Activated gamma-delta T cell (primary cell): Measurements from ENCODE around the gene CCDC27.

Experiments used
- DNase-seq: peaks from one replicate; lab custom pipeline; 2025; lab: John Stamatoyannopoulos, UW

Gene CCDC27

DNA sequence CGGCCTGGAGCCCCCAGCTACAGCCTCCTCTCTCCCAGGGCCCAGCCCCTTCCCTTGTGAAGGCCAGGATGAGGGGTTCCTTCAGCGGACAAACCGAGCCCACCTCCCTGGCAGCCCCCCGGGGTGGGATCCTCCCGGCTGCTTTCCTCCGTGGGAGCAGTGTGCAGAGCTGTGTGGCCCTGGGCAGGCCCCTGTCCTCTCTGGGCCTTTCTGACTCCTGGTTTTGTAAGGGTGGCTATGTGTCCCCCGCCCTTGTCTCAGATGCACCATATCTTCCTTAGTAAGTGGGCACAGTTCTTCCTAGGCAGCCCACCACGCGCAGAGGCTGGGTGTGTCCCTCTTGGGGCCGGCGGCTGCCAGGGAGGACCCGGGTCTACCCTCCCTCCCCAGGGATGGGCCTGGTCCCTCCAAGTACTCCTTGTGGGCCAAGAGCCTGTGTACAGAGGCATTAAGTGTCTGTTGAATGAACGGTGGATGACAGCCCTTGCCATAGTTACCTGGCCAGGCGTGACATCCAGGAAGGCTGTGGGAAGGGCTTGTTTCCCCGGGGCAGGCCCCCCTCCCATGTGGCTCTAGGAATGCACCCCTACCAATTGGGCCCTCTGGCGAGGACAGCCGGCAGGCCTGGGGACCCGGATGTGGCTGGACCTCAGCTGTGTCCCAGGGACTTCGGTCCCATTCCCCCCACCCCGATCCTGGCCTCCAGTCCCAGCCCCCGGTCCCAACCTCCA, 24.1 kb downstream of the CCDC27 start:
- DNase-seq, result no peak

DNA sequence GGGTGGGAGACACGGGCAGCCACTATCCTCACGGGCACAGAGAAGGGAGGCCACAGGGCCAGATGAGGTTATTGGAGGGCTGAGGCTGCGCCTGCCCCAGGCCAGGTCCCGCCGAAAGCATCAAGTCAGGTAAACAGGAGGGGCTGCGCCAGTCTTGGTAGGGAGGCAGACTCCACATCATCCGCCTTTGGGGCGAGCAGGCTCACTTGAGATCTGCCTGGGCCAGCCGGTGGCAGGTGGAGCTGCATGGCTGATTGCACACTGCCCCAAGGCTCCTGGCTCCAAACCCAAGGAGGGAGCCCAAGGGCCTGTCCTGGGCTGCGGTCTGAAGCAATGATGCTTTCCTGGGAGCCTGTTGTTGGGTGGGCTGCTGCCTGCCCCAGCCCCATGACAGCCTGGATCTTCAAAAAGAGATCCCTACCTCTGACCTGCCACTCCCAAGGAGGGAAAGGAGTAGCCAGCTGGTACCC, 24.9 kb downstream of the CCDC27 start:
- no peak for DNase-seq

DNA sequence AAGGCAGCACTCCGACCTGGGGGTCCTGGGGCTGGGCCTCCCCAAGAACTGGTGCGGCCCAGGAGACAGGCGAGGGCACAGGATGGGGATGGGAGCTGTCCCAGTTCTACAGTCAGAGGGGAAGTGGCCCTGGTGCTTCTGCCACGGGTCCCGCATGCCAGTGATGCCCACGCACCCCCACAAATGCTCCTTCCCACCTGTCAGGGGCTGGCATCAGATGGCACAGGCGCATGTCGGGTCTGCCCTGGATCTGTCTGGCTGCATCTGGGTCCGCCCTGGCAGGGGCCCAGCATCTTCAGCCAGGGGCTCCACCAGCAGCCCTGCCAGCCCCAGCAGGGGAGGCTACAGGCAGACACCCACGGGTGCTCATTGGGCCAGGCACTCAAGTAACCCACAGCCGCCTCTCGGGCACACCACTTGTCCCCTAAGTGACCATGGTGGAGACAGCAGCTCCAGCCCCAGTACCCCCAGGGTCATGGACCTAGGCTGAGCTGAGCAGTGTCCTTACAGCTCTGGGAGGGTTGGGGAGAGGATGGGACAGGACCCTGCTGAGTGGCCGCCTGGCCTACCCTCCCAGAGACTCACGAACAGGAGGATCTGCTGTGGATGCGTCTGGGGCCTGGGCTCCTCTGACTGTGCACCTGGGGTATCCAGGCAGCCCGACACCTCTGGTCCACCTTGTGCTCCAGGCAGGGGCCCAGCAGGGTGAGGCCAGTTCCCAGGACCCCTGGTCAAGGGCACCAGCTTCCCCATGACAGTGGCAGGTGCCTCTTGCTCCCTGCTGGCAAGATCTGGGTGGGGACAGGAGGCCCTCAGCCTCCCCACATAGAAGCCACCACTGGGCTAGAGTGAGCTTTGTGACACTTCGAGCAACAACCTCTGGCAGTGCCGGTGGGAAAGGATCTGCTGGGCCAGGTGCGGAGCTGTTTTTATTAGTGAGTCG, 25.7 kb downstream of the CCDC27 start:
- no peak for DNase-seq

- DNase-seq, result no peak
These were observed 26.5 kb downstream of the CCDC27 start for GRCh38 chr1:3778590-3779264.

- no peak for DNase-seq
These were observed 27.1 kb downstream of the CCDC27 start for GRCh38 chr1:3779265-3779911.

DNA sequence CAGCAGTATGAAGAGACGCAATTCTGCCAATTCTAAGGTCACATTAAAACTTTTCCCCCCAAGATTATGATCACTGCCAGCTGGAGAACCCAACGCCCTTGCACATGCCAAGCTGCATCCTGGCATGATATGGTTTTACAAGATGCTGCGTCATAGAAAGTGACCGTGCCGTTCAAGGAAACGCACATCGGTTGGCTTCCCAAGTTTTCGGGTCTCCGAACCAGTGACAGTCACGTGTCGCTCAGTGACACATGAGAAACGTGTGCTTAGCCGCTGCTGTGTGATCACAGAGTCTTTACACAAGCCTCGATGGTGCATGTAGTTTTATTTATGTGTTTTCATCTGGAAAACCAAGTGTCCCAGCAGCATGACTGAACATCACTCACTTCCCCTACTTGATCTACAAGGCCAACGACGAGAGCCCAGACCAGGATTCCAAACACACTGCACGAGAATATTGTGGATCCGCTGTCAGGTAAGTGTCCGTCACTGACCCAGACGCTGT, 27.7 kb downstream of the CCDC27 start:
- DNase-seq, result no peak

GRCh38 chr1:3780901-3781300, 28.7 kb downstream of the CCDC27 start:
- DNase-seq, result no peak

GRCh38 chr1:3783651-3784474, 31.6 kb downstream of the CCDC27 start:
- no peak for DNase-seq

- DNase-seq, result no peak
These were observed 32.8 kb downstream of the CCDC27 start for GRCh38 chr1:3785045-3785444.

DNA sequence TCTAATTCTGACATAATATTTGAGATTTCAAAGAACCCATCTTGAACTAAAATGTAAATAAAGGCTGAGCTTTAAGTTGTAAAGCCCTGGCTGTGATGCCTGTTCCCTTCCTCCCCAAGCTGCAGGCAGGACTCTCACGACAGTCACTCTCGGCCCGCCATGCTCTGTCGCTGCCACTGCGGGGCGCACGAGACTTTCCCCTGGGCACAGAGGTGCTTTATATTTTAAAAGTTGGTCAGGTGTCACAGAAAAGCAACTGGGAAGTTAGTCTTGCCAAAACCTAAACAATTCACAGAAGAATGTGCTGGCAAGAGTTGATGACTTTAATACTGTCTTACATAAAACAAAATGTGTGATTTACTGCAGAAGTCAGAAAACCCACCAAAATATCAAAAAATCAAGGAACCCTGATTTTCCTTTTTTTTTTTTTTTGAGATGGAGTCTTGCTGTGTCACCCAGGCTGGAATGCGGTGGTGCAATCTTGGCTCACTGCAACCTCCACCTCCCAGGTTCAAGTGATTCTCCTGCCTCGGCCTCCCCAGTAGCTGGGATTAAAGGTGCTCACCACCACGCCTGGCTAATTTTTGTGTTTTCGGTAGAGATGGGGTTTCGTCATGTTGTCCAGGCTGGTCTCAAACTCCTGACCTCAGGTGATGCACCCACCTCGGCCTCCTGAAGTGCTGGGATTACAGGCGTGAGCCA, 33.4 kb downstream of the CCDC27 start:
- DNase-seq, result no peak

DNA sequence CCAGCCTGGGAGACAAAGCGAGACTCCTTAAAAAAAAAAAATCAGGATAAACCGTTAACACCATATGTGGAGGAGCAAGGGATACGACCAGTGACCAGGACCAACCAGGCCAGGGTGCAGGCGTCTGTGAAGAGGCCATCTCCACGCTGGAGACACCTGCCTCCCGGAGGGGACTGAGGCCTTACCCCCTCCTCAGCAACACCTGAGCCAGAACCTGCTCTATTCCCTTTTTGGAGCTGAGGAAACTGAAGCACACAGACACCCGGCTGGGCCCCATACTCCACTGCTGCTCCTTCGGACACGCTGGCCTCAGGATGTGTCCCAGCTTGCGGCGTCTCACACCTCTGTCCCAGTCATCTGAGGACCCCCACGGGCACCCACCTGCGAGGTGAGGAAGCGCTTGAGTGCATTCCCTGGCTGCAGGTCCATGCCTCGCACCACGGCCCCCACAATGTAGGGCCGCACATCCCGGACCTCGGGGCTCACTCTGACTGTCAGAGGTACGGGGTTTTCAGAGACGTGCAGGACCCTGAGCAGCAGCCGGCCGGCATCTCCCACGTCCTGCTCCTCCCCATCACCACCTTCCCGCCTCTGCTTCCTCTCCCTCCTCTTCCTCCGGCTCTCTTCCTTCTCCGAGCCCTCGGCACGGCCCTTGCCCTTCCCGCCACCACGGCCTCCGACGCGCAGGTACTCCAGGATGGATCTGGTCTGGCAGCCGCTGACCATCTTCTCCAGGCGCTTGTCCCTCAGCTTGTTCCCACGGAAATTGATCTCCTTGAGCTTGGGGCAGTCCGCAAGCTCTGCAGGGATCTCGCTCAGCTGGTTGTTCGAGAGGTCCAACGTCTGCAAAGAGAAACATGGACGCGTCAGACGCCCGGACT, 34.5 kb downstream of the CCDC27 start:
- no peak for DNase-seq

- DNase-seq, result no peak
These were observed 35.1 kb downstream of the CCDC27 start for GRCh38 chr1:3787349-3787715.

- no peak for DNase-seq
These were observed 35.7 kb downstream of the CCDC27 start for GRCh38 chr1:3787745-3788605.

GRCh38 chr1:3788756-3789420, 36.6 kb downstream of the CCDC27 start:
- no peak for DNase-seq

DNA sequence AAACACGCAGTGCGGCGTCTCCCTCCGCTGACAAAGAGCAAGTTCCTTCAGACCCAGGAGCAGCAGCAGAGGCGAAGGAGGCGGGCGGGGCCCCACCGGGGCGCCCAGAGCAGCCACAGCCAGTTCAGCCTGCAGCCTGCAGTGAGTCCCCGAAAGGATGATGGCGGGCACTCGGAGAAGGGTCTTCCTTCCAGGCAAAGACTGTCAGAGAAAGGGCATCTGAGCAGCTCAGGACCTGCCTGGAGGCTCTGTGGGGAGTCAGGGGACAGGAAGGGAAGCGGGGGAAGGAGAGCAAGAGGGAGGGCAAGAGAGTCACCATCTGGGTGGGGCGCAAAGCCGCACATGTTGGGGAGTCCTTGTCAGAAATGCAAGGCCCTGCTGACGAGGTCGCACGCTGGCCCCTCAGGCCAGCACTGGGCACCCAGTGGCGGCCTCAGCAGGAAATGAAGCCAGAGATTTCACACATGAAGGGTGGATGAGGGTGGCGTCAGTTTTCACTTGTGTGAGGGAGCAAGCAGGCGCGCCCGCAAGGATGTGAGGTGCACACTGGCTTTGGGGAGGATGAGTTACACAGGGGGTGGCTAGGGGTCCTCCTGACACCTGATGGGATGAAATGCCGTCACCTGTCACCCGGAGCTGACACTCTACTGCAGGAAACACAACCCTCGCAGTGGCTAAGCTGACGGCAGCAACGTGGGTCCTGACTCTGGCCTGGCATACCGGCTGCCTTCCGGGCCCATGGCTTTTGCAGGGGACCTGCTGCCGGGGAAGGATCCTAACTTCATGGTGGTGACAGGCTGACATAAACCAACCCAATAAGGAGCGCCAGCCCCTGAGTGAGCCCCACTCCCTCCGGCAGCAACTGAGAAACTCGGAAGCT, 37.4 kb downstream of the CCDC27 start:
- DNase-seq, result no peak

DNA sequence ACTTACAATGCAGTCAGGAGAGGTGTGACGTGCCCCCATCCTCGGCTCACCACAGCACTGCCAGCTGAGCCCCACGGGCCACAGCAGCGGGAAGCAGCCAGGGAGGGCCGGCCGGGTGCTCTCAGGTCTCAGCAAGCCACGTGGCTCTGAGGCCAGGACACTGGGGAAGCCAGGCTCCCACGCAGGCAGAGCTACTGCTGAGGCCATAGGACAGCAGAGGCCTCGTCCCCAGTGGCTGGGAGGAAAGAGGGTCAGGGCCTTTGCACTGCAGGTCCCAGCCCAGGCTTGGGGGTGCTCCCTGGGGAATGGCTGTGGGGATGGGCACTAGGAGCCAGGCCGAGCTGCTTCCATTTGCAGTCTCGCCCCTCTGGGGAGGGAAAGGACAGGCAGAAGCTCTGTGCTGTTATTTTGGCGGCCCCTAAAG, 38.3 kb downstream of the CCDC27 start:
- no peak for DNase-seq

- no peak for DNase-seq
These were observed 38.7 kb downstream of the CCDC27 start for GRCh38 chr1:3790952-3791351.
